A549 treated with RU486 at 1 μM for 4 hours (cell line): Measurements from ENCODE around the gene ALS2CL. TPM values are rescaled to one million over a fixed set of nuclear protein-coding genes. Genes with fewer than 3 reads are reported as not detected.

Experiments used
- total RNA-seq: library from RNA; stranded (reverse); fragments of 200-300 nt; extraction: Qiagen RNA extraction; gene quantifications from 5 replicates; pipeline ENCODE4 v1.2.3, GENCODE V29; 2022; ENCODE audit warnings: low read depth

Gene ALS2CL, protein sequence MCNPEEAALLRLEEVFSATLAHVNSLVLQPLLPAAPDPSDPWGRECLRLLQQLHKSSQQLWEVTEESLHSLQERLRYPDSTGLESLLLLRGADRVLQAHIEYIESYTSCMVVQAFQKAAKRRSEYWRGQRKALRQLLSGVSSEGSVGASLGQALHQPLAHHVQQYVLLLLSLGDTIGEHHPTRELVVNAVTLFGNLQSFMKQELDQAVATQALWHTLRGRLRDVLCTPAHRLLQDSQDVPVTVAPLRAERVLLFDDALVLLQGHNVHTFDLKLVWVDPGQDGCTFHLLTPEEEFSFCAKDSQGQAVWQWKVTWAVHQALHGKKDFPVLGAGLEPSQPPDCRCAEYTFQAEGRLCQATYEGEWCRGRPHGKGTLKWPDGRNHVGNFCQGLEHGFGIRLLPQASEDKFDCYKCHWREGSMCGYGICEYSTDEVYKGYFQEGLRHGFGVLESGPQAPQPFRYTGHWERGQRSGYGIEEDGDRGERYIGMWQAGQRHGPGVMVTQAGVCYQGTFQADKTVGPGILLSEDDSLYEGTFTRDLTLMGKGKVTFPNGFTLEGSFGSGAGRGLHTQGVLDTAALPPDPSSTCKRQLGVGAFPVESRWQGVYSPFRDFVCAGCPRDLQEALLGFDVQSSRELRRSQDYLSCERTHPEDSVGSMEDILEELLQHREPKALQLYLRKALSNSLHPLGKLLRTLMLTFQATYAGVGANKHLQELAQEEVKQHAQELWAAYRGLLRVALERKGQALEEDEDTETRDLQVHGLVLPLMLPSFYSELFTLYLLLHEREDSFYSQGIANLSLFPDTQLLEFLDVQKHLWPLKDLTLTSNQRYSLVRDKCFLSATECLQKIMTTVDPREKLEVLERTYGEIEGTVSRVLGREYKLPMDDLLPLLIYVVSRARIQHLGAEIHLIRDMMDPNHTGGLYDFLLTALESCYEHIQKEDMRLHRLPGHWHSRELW
- 4.5 to 7.8 TPM (median 6.3 TPM) in 5 replicates for total RNA-seq

DNA sequence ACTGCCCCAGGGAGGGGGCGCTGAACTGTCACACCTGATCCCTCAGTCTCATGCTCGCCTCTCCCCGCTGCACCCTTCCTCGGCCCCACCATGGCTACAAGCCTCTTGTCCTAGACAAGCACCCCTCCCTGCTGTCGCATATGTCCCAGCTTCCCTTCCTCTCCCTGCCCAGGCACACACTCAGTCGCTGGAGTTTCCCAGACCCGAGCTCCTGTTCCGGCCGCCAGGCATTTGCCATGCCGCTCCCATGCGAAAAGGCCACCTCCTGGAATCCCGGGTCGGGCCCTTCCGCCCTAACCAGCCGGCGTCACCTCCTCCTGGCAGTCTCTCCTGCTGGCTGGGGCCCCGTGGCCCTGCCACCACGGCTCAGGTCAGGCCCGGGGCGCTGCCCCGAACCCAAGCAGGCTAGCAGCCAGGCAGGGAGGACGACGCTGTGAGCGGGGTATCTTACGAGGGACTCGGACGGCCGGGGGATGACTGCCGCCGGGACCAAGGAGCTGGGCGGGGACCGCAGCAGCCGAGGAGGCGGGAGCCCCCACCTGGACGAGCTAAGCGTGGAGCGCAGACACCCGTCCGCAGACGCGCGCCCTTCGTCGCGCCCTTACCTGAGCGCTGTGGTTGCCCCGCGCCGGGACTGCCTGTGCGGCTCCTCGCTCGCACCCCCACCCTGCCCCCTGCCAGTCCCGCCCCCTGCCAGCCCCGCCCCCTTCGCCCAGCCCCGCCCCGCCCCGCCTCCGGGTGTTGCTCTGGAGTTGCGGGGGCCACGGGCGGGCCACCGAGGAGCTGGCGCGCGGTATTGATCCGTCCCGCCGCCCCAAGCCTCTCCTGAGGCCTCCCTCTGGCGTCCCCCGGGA, at the start of gene ALS2CL:
ALS2CL (minus strand) TSS at position 642 of the 854 bp plus-strand sequence. CDS start 4,239 bp downstream, outside the sequence.

DNA sequence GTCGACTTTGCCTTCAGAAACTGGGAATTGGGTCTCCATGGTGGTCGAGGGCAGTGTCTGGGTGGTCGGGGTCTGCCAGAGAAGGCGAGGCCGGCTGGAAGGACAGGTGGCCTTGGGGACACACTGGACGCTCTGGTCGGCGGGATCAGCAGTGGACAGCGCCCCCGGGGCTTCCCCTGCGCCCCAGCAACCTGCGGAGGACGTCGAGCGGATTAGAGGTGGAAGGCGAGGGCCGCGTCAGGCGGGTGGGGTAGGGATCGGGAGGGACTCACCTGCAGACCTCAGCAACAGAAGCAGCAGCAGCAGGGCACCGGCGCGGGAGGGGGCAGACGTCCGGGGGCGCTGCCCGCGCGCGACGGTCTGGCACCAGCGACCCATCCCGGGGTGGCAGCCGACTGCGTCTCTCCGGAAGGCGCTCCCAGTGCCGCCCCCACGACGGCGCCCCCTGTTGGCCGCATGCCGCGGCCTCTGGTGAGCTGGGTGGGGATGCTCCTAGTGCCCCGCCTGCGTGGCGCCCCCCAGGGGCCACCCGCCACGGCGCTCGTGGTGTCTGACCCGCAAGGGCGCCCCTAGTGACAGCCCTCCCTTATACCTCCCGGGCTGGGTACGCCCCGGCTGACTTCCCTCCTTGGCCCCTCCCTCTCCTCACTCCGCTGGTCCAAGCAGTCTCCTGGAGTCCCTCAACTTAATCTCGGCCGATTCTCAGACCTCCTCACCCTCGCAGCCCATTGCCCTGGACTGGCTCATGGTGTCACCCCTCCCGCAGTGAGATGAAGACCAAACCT, 24.2 kb upstream of the ALS2CL start, which contains the start of gene PRSS50:
PRSS50 (minus strand) TSS at position 423 of the 785 bp plus-strand sequence; CDS start at position 378, 45 bp downstream.

DNA sequence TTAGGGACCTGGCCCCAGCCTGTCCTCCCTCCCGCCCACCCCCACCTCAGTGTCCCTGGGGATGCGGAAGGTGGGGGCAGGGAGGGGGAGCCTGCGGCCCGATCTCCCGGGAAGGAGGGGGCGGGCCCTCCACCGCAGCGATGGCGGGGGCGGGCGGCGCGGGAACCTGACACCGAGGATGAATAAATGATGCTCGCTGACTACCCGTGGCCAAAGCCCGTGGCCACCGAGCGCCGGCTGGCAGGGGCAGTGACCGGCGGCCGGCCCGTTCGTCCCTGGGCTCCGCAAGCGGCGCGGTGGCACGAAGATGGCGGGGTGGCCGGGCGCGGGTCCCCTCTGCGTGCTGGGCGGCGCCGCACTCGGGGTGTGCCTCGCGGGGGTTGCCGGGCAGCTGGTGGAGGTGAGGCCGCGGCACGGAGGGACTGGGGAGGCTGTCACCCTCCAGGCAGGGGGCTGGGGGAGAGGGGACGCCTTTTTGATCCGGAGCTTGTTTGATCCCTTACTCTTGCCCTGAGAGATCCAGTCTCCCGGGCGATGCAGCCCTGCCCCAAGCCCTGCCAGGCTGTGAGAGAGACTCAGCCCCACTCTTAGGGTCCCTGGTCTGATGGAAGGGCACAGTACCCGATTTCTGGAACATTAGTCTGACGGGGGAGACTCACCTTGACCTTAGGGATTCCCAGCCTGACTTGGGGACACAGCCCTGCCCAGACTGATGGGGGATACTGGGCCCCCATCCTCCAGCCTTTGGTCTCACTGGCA, 7.9 kb upstream of the ALS2CL start, which contains the start of gene TMIE:
TMIE (plus strand) TSS at position 212 of the 759 bp plus-strand sequence; CDS start at position 308, 96 bp downstream.

Other genes with a start within 250 kb of the ALS2CL start
- not detected in 5 replicates for gene LTF, start 228.8 kb downstream of the ALS2CL start, total RNA-seq
- not detected in 5 replicates for gene RTP3, start 195.7 kb downstream of the ALS2CL start, total RNA-seq
- not detected in 5 replicates for gene LRRC2, start 127.4 kb downstream of the ALS2CL start, total RNA-seq
- not detected in 5 replicates for gene FAM240A, start 81.2 kb downstream of the ALS2CL start, total RNA-seq
- 0.13 to 0.24 TPM (median 0.18 TPM) in 4 of 5 replicates, not detected in the other for gene TMIE, start 7.7 kb upstream of the ALS2CL start, total RNA-seq
- not detected in 5 replicates for gene PRSS50, start 24.2 kb upstream of the ALS2CL start, total RNA-seq
- gene MYL3, start 169.8 kb upstream of the ALS2CL start, total RNA-seq, result 0.22 to 0.35 TPM in 2 of 5 replicates, not detected in the others
- 0.07 to 0.67 TPM (median 0.47 TPM) in 5 replicates for gene PTH1R, start 184.0 kb upstream of the ALS2CL start, total RNA-seq